ENCODE results near the gene NR2F1. TPM values are rescaled to one million over a fixed set of nuclear protein-coding genes. Genes with fewer than 3 reads are reported as not detected.

The NR2F1 gene
- total RNA-seq, 2 experiments from 2014 or later: not detected

- BruUV-seq (replicated peaks): no TSS peak
- no peak overlapping the region for H3K4me2 ChIP-seq (ENCODE audit: low read length)
- H3K4me1 ChIP-seq (ENCODE audit: insufficient read depth, low read length, poor library complexity, severe bottlenecking): no peaks in the 10 kb centered on the region
- H3K79me2 ChIP-seq (ENCODE audit: insufficient read depth, low read depth, low read length): no peaks in the 10 kb centered on the region
- no peak for DNase-seq (ENCODE audit: low spot score)
- no peak overlapping the region for H3K27ac ChIP-seq (ENCODE audit: low read depth, low read length, poor library complexity, severe bottlenecking)
- TF ChIP-seq EZH2phosphoT487 (IDR thresholded peaks at IDR 0.05; ENCODE audit: borderline replicate concordance, low read depth, low read length): no peak
- TF ChIP-seq, protein P1, sequence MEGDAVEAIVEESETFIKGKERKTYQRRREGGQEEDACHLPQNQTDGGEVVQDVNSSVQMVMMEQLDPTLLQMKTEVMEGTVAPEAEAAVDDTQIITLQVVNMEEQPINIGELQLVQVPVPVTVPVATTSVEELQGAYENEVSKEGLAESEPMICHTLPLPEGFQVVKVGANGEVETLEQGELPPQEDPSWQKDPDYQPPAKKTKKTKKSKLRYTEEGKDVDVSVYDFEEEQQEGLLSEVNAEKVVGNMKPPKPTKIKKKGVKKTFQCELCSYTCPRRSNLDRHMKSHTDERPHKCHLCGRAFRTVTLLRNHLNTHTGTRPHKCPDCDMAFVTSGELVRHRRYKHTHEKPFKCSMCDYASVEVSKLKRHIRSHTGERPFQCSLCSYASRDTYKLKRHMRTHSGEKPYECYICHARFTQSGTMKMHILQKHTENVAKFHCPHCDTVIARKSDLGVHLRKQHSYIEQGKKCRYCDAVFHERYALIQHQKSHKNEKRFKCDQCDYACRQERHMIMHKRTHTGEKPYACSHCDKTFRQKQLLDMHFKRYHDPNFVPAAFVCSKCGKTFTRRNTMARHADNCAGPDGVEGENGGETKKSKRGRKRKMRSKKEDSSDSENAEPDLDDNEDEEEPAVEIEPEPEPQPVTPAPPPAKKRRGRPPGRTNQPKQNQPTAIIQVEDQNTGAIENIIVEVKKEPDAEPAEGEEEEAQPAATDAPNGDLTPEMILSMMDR (conservative IDR thresholded peaks at IDR 0.05; ENCODE audit: low read length): no peak
- H3K36me3 ChIP-seq (ENCODE audit: insufficient read depth, low read length): no peaks in the 10 kb centered on the region
- intact Hi-C loops (cut with micrococcal nuclease; ENCODE audit: unreplicated experiment): no loop called here
- POLR2A ChIA-PET: no interaction called here
- no peaks in the 10 kb centered on the region for H3K9me2 ChIP-seq (ENCODE audit: insufficient read depth, low read length)
- H3K4me3 ChIP-seq (ENCODE audit: low read depth, low read length, poor library complexity, severe bottlenecking): no peak overlapping the region
- CTCF ChIA-PET (ENCODE audit: unreplicated experiment): no interaction called here
- H4K20me1 ChIP-seq (ENCODE audit: insufficient read depth, low read length): no peaks in the 10 kb centered on the region
- no peak overlapping the region for H2AFZ ChIP-seq (ENCODE audit: low read length)
- H3K9me3 ChIP-seq (ENCODE audit: low read length): no peaks in the 10 kb centered on the region
These were observed 4.0 kb upstream of the NR2F1 start for GRCh38 chr5:93578813-93579691.

DNA sequence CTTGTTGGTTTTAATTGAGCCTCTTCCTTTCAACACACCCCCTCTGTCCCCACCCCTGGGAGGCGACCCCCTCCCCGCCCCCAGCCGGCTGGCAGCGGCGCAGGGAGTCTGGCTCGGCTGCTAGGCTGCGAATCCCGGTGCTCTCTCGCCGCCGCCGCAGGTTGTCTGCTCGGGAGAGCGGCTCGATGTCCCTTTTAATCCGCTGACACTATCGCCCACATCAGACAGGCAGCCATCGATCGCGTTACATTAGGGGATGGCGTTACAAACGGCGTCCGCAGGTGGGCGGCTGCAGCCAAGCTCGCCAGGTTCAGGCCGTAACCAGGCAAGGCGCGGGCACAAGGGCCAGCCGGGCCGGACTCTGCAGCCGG, 3.3 kb upstream of the NR2F1 start:
- BruUV-seq (replicated peaks): no TSS peak

More for the DNA sequence above, 3.3 kb upstream of the NR2F1 start:
- Histone ChIP-seq H3K79me2 (ENCODE audit: insufficient read depth, low read depth, low read length) (no peaks in the 10 kb centered on the region), H3K9me2 (ENCODE audit: insufficient read depth, low read length) (no peaks in the 10 kb centered on the region), H3K4me2 (ENCODE audit: low read length) (no peak overlapping the region), H2AFZ (ENCODE audit: low read length) (no peak overlapping the region), H4K20me1 (ENCODE audit: insufficient read depth, low read length) (no peaks in the 10 kb centered on the region), H3K27ac (ENCODE audit: low read depth, low read length, poor library complexity, severe bottlenecking) (no peak overlapping the region), H3K4me1 (ENCODE audit: insufficient read depth, low read length, poor library complexity, severe bottlenecking) (no peaks in the 10 kb centered on the region), H3K36me3 (ENCODE audit: insufficient read depth, low read length) (no peaks in the 10 kb centered on the region), H3K4me3 (ENCODE audit: low read depth, low read length, poor library complexity, severe bottlenecking) (no peak overlapping the region), H3K9me3 (ENCODE audit: low read length) (no peaks in the 10 kb centered on the region)
- POLR2A ChIA-PET: no interaction called here
- intact Hi-C loops (cut with micrococcal nuclease; ENCODE audit: unreplicated experiment): loop anchor here (2.0 to 5.0 kb wide), 3 partner anchors 221 to 1158 kb away; no protein-coding TSS in a partner anchor
- DNase-seq (ENCODE audit: low spot score): no peak
- CTCF ChIA-PET (ENCODE audit: unreplicated experiment): no interaction called here
- no peak for TF ChIP-seq EZH2phosphoT487 (IDR thresholded peaks at IDR 0.05; ENCODE audit: borderline replicate concordance, low read depth, low read length)
- TF ChIP-seq, protein P1 (conservative IDR thresholded peaks at IDR 0.05; ENCODE audit: low read length): no peak
